Loucy (cell line): Measurements from ENCODE around the gene MYMX.

Experiments
- H2AFZ ChIP-seq: fragments of 200-600 bp; sonication (generic); 2 replicates; pipeline ENCODE4 v1.6.0; 2016; ENCODE audit warnings: antibody characterized with exemption, mild to moderate bottlenecking, low read length, moderate library complexity
- H3F3A ChIP-seq: fragments of 200-600 bp; 2 replicates; pipeline ENCODE4 v1.6.0; 2016; ENCODE audit warnings: antibody characterized with exemption, low read depth, mild to moderate bottlenecking
- H3K27me3 ChIP-seq: fragments of 200-600 bp; sonication (generic); 2 replicates; pipeline ENCODE4 v1.6.1; 2014; ENCODE audit warnings: low read length, mild to moderate bottlenecking; ENCODE audit not compliant: insufficient read depth, poor library complexity, severe bottlenecking
- H3K36me3 ChIP-seq: fragments of 200-600 bp; sonication (generic); 2 replicates; pipeline ENCODE4 v1.6.1; 2016; ENCODE audit warnings: low read length; ENCODE audit not compliant: insufficient read depth
- H3K4me1 ChIP-seq: fragments of 200-600 bp; sonication (generic); 2 replicates; pipeline ENCODE4 v1.5.1; 2014; ENCODE audit warnings: low read length, mild to moderate bottlenecking; ENCODE audit not compliant: insufficient read depth, poor library complexity, severe bottlenecking
- H3K4me2 ChIP-seq: fragments of 200-600 bp; sonication (generic); 2 replicates; pipeline ENCODE4 v1.6.0; 2014; ENCODE audit warnings: antibody characterized with exemption, low read length, low read depth, mild to moderate bottlenecking; ENCODE audit not compliant: poor library complexity, severe bottlenecking
- H3K4me3 ChIP-seq: fragments of 200-600 bp; sonication (generic); 2 replicates; pipeline ENCODE4 v1.5.1; 2014; ENCODE audit warnings: low read length, mild to moderate bottlenecking, mixed read lengths; ENCODE audit not compliant: poor library complexity, severe bottlenecking
- H3K79me2 ChIP-seq: fragments of 200-600 bp; sonication (generic); 2 replicates; pipeline ENCODE4 v1.6.1; 2014; ENCODE audit warnings: low read length; ENCODE audit not compliant: insufficient read depth
- H3K9ac ChIP-seq: fragments of 200-600 bp; sonication (generic); 2 replicates; pipeline ENCODE4 v1.6.0; 2014; ENCODE audit warnings: mild to moderate bottlenecking, low read depth, low read length, moderate library complexity; ENCODE audit not compliant: poor library complexity, severe bottlenecking
- H3K9me2 ChIP-seq: fragments of 200-600 bp; sonication (generic); replicated peaks from 2 replicates; pipeline ENCODE4 v1.6.1; 2016; ENCODE audit warnings: low read depth, low read length, mixed read lengths
- H3K9me3 ChIP-seq: fragments of 200-600 bp; sonication (generic); 2 replicates; pipeline ENCODE4 v1.6.1; 2014; ENCODE audit warnings: mild to moderate bottlenecking, antibody characterized with exemption, low read length, low read depth; ENCODE audit not compliant: insufficient read depth
- H4K20me1 ChIP-seq: fragments of 200-600 bp; sonication (generic); 2 replicates; pipeline ENCODE4 v1.6.0; 2014; ENCODE audit warnings: antibody characterized with exemption, low read length, mild to moderate bottlenecking; ENCODE audit not compliant: insufficient read depth, poor library complexity, severe bottlenecking
- CTCF ChIP-seq: fragments of 200-600 bp; sonication (generic); conservative IDR thresholded peaks from 2 replicates; pipeline ENCODE4 v1.5.1; 2014; ENCODE audit warnings: mild to moderate bottlenecking, antibody characterized with exemption, low read length
- EZH2phosphoT487 ChIP-seq: fragments of 200-600 bp; IDR thresholded peaks from 2 replicates; pipeline ENCODE4 v1.6.1; 2018; ENCODE audit warnings: antibody characterized with exemption, mild to moderate bottlenecking, moderate library complexity, borderline replicate concordance

Gene MYMX

GRCh38 chr6:44207966-44208365, 8.8 kb upstream of the MYMX start:
- no peak overlapping the region for H3K4me2 ChIP-seq
- TF ChIP-seq CTCF (no peak), EZH2phosphoT487 (no peak)

DNA sequence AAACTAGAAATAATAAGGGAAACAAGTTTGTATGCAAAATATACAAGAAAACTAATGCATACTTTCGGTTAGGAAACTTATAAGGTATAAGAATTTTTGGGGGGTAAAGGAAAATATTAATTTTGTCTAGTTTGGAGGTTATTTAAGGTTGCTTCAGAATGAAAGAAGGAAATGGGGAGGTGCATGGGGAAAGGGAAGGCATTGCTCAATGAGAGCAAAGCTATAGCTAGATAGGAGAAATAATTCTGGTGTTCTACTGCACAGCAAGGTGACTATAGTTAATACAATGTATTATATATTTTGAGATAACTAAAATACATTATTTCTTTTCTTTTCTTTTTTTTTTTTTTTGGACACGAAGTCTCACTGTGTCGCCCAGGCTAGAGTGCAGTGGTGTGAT, 5.4 kb upstream of the MYMX start:
- no peak overlapping the region for H3K4me2 ChIP-seq
- H3K36me3 ChIP-seq, result no peaks in the 10 kb centered on the region
- no peak overlapping the region for H2AFZ ChIP-seq
- H4K20me1 ChIP-seq, result no peaks in the 10 kb centered on the region
- no peak for TF ChIP-seq CTCF
- no peak for TF ChIP-seq EZH2phosphoT487
- H3K4me3 ChIP-seq, result no peak overlapping the region
- no peaks in the 10 kb centered on the region for H3K9me2 ChIP-seq
- no peaks in the 10 kb centered on the region for H3K79me2 ChIP-seq
- no peaks in the 10 kb centered on the region for H3K9me3 ChIP-seq
- H3K9ac ChIP-seq, result no peak overlapping the region
- H3K27me3 ChIP-seq, result no peaks in the 10 kb centered on the region
- H3F3A ChIP-seq, result no peaks in the 10 kb centered on the region
- no peaks in the 10 kb centered on the region for H3K4me1 ChIP-seq

More at GRCh38 chr6:44207966-44208365, 8.8 kb upstream of the MYMX start:
- Histone ChIP-seq H3K9me3 (no peaks in the 10 kb centered on the region), H3K9ac (no peak overlapping the region), H3K79me2 (no peaks in the 10 kb centered on the region), H2AFZ (no peak overlapping the region), H3K27me3 (no peaks in the 10 kb centered on the region), H3F3A (no peaks in the 10 kb centered on the region), H3K4me3 (no peak overlapping the region), H3K9me2 (no peaks in the 10 kb centered on the region), H4K20me1 (no peaks in the 10 kb centered on the region), H3K36me3 (no peaks in the 10 kb centered on the region), H3K4me1 (peaks cover 11% of the 10 kb centered on the region)

- H3K79me2 ChIP-seq, result no peaks in the 10 kb centered on the region
- H3K9ac ChIP-seq, result no peak overlapping the region
- TF ChIP-seq EZH2phosphoT487, result no peak
- no peak for TF ChIP-seq CTCF
- no peak overlapping the region for H3K4me3 ChIP-seq
- H3K4me1 ChIP-seq, result peaks cover 19% of the 10 kb centered on the region
- H4K20me1 ChIP-seq, result no peaks in the 10 kb centered on the region
- H3K9me2 ChIP-seq, result no peaks in the 10 kb centered on the region
- no peaks in the 10 kb centered on the region for H3K9me3 ChIP-seq
- H3K36me3 ChIP-seq, result no peaks in the 10 kb centered on the region
- no peak overlapping the region for H2AFZ ChIP-seq
- H3F3A ChIP-seq, result no peaks in the 10 kb centered on the region
- H3K4me2 ChIP-seq, result no peak overlapping the region
- H3K27me3 ChIP-seq, result no peaks in the 10 kb centered on the region
These were observed 2.4 kb upstream of the MYMX start for GRCh38 chr6:44214307-44214706.
